Trophoblast cell (in vitro differentiated cells and primary cell): ENCODE results near the gene PIGU.

Source experiments
- DNase-seq, 2 donors: peaks; one replicate each; pipeline ENCODE4 v3.0.0-alpha.2; 2016
- H2AFZ ChIP-seq: 2 replicates; pipeline ENCODE4 v1.6.1; 2013; ENCODE audit warnings: low read length, moderate library complexity, mild to moderate bottlenecking; ENCODE audit not compliant: insufficient read depth, poor library complexity
- H2AK5ac ChIP-seq: 2 replicates; pipeline ENCODE4 v1.6.1; 2013; ENCODE audit warnings: mild to moderate bottlenecking, low read length
- H2BK120ac ChIP-seq: 2 replicates; pipeline ENCODE4 v1.6.1; 2013; ENCODE audit warnings: low read length, mild to moderate bottlenecking, moderate library complexity; ENCODE audit not compliant: insufficient read depth, poor library complexity
- H2BK12ac ChIP-seq: 2 replicates; pipeline ENCODE4 v1.6.1; 2013; ENCODE audit warnings: mild to moderate bottlenecking, low read length, moderate library complexity
- H2BK5ac ChIP-seq: 2 replicates; pipeline ENCODE4 v1.6.1; 2013; ENCODE audit warnings: low read length, low read depth, moderate library complexity, mild to moderate bottlenecking; ENCODE audit not compliant: poor library complexity
- H3K14ac ChIP-seq: 2 replicates; pipeline ENCODE4 v1.6.1; 2013; ENCODE audit warnings: mild to moderate bottlenecking, low read length
- H3K18ac ChIP-seq: 2 replicates; pipeline ENCODE4 v1.6.1; 2013; ENCODE audit warnings: mild to moderate bottlenecking, low read length
- H3K23ac ChIP-seq: 2 replicates; pipeline ENCODE4 v1.6.1; 2013; ENCODE audit warnings: low read length
- H3K27ac ChIP-seq: 2 replicates; pipeline ENCODE4 v1.5.1; 2013; ENCODE audit warnings: low read depth, mild to moderate bottlenecking, inconsistent platforms, low read length, moderate library complexity
- H3K27me3 ChIP-seq: 2 replicates; pipeline ENCODE4 v1.6.1; 2013; ENCODE audit warnings: inconsistent platforms, mild to moderate bottlenecking, low read length, moderate library complexity; ENCODE audit not compliant: insufficient read depth
- H3K36me3 ChIP-seq, 2 experiments: 1 replicate in 1 of 2; 2 replicates in 1 of 2; pipeline ENCODE4 v1.6.1; 2013; ENCODE audit warnings: low read length in 2 of 2, mild to moderate bottlenecking in 2 of 2, moderate library complexity in 1 of 2; ENCODE audit not compliant: insufficient read depth in 2 of 2, control insufficient read depth in 1 of 2
- H3K4ac ChIP-seq: 2 replicates; pipeline ENCODE4 v1.6.1; 2013; ENCODE audit warnings: low read depth, mild to moderate bottlenecking, low read length, moderate library complexity
- H3K4me1 ChIP-seq, 2 experiments: 1 replicate in 1 of 2; 2 replicates in 1 of 2; pipeline ENCODE4 v1.6.1; 2013; ENCODE audit warnings: low read length in 2 of 2, mild to moderate bottlenecking in 2 of 2, moderate library complexity in 1 of 2; ENCODE audit not compliant: insufficient read depth in 2 of 2, control insufficient read depth in 1 of 2
- H3K4me2 ChIP-seq: 2 replicates; pipeline ENCODE4 v1.6.1; 2013; ENCODE audit warnings: inconsistent platforms, mild to moderate bottlenecking, low read length, moderate library complexity
- H3K4me3 ChIP-seq: 2 replicates; pipeline ENCODE4 v1.5.1; 2013; ENCODE audit warnings: mild to moderate bottlenecking, low read depth, low read length, inconsistent platforms
- H3K79me1 ChIP-seq: one replicate; pipeline ENCODE4 v1.6.1; 2013; ENCODE audit warnings: low read length
- H3K79me2 ChIP-seq: 2 replicates; pipeline ENCODE4 v1.6.1; 2013; ENCODE audit warnings: low read length, mild to moderate bottlenecking; ENCODE audit not compliant: control insufficient read depth, insufficient read depth, poor library complexity
- H3K9ac ChIP-seq: 2 replicates; pipeline ENCODE4 v1.6.1; 2013; ENCODE audit warnings: mild to moderate bottlenecking, low read length
- H3K9me3 ChIP-seq: 2 replicates; pipeline ENCODE4 v1.6.1; 2013; ENCODE audit warnings: low read depth, mild to moderate bottlenecking, control low read depth, inconsistent platforms, low read length; ENCODE audit not compliant: insufficient read depth
- H4K12ac ChIP-seq: 2 replicates; pipeline ENCODE4 v1.6.1; 2013; ENCODE audit warnings: low read depth, mild to moderate bottlenecking, low read length, moderate library complexity
- H4K8ac ChIP-seq: 2 replicates; pipeline ENCODE4 v1.6.1; 2013; ENCODE audit warnings: low read depth, mild to moderate bottlenecking, low read length, moderate library complexity
- H4K91ac ChIP-seq: one replicate; pipeline ENCODE4 v1.6.1; 2013; ENCODE audit warnings: low read depth, mild to moderate bottlenecking, low read length, moderate library complexity
- WGBS: extraction: QIAGEN DNeasy Blood & Tissue Kit; methylation state at CpG from one replicate; pipeline ENCODE4 v1.1.7; 2013; ENCODE audit warnings: missing lambda C conversion rate; ENCODE audit not compliant: insufficient read length, insufficient coverage; ENCODE audit errors: extremely low coverage; 5-methylcytosine and 5-hydroxymethylcytosine counted together

Gene PIGU

DNA sequence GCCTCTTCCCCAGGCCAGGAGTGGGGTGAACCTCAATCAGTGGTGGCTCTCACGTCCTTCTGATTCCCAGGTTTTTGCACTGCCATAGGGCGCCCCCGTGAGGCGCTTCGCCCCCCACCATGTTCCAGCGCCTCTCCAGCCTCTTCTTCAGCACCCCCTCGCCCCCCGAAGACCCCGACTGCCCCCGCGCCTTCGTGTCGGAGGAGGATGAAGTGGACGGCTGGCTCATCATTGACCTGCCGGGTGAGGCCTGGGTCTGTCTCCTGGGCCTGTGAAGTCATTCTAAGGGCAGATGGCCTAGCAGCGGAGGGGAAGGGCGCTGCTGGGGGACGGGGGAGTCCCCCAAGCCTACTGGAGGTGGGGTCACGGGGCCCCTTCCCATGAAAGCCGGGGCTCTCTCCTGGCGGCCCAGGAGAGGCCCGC, 31.7 kb upstream of the PIGU start:
- Histone ChIP-seq H3K4ac (no peak overlapping the region), H3K23ac (no peak overlapping the region), H3K27me3 (peaks cover 11% of the 10 kb centered on the region), H4K8ac (no peak overlapping the region), H4K91ac (no peak overlapping the region), H3K79me1 (peaks cover 11% of the 10 kb centered on the region), H4K12ac (peak overlapping the region; percentile 23), H2BK12ac (no peak overlapping the region), H2AK5ac (no peak overlapping the region), H3K27ac (no peak overlapping the region), H2BK120ac (no peak overlapping the region), H3K36me3 (peaks cover 14 to 15% of the 10 kb centered on the region in 2 experiments), H3K4me2 (peak overlapping the region; percentile 96), H3K4me3 (peak overlapping the region; percentile 82), H3K18ac (no peak overlapping the region), H3K14ac (no peak overlapping the region), H2BK5ac (no peak overlapping the region), H2AFZ (peak overlapping the region; percentile 82), H3K9ac (no peak overlapping the region), H3K4me1 (peaks cover 11 to 17% of the 10 kb centered on the region in 2 experiments), H3K79me2 (peaks cover 5% of the 10 kb centered on the region), H3K9me3 (no peaks in the 10 kb centered on the region)
- DNase-seq, result no peak
- WGBS, result no CpG with 5 or more reads among the region's 22 CpGs

DNA sequence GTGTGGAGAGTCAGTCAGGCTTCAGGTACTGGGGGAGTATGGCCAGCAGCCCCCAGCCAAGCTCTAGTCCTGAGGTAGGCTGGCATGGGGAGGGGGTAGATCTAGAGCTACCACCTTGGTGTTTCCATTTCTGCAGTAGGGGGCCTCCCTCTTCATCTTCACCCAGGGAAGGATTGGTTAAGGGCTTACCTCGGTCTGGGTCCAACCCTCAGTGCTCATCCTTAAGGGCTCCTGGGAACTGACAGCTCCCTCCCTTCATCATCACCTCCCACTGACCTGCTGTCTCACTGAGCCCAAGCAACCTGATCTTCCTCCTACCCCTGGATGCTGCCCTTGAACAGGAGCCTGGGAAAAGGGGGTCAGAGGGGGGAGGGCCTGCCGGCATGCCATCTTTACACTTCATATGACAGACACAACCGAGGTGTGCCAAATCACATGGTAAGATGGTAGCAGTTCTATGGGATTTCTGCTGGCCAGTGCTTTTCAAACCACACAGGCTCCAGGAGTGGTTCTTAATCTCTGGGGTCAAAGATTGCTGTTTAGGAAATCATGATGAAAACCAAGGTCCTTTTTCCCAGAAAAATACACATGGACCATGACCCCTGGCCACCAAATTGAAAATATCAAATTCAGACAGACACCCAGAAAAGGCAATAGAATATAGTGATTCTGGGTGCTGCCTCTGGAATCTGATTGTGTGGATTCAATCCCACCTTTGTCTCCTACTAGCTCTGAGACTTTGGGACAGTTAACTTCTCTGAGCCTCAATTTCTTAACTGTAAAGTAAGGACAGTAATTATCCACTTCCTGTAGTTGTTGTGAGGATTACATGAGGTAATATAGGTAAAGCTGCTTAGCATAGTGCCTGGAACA, 30.3 kb upstream of the PIGU start:
- Histone ChIP-seq H2BK5ac (no peak overlapping the region), H3K27ac (no peak overlapping the region), H4K91ac (no peak overlapping the region), H4K8ac (no peak overlapping the region), H3K79me2 (peaks cover 5% of the 10 kb centered on the region), H3K4me3 (no peak overlapping the region), H2AFZ (no peak overlapping the region), H3K23ac (no peak overlapping the region), H3K9me3 (no peaks in the 10 kb centered on the region), H3K36me3 (peaks cover 8 to 10% of the 10 kb centered on the region in 2 experiments), H3K79me1 (peaks cover 12% of the 10 kb centered on the region), H2AK5ac (no peak overlapping the region), H3K9ac (no peak overlapping the region), H2BK12ac (no peak overlapping the region), H3K4me2 (no peak overlapping the region), H3K4me1 (peaks cover 15 to 23% of the 10 kb centered on the region in 2 experiments), H3K14ac (no peak overlapping the region), H3K27me3 (peaks cover 11% of the 10 kb centered on the region), H2BK120ac (no peak overlapping the region), H4K12ac (no peak overlapping the region), H3K18ac (no peak overlapping the region), H3K4ac (no peak overlapping the region)
- WGBS, result no CpG with 5 or more reads among the region's 3 CpGs
- no peak for DNase-seq

DNA sequence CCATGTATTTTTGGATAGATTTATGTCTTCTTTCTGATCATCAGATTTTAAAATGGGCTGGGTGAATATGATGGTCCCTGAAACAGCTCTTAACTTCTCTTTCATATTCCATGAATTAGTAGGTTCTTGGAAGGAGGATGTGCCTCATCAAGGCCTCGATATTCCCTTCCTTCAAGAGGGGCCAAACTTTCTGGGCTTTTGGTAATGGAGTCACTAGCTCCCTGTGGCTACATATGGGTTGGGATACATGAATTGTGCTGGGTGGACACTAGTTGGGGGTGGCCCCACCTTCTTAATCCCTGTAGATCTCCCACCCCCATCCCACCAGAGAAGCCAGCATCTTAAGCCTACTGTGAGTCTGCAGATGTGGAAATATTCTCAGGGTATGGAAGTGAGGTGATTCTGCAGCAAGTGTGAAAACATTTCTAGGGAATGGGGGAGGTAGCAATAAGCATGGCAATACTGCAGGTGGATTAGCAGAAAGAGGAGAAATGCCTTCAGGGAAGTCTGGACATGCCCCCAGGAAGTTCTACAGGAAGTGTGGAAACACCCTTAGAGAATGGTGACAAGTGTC, 29.5 kb upstream of the PIGU start:
- Histone ChIP-seq H3K4me3 (no peak overlapping the region), H3K4me2 (no peak overlapping the region), H2BK12ac (no peak overlapping the region), H3K23ac (no peak overlapping the region), H3K18ac (no peak overlapping the region), H3K4ac (no peak overlapping the region), H4K8ac (no peak overlapping the region), H2BK120ac (no peak overlapping the region), H3K4me1 (peaks cover 15 to 23% of the 10 kb centered on the region in 2 experiments), H3K36me3 (peaks cover 6 to 8% of the 10 kb centered on the region in 2 experiments), H4K12ac (no peak overlapping the region), H3K9ac (no peak overlapping the region), H2AFZ (no peak overlapping the region), H3K27ac (no peak overlapping the region), H3K9me3 (no peaks in the 10 kb centered on the region), H2AK5ac (no peak overlapping the region), H3K14ac (no peak overlapping the region), H3K79me1 (peaks cover 12% of the 10 kb centered on the region), H2BK5ac (no peak overlapping the region), H3K27me3 (peaks cover 13% of the 10 kb centered on the region), H3K79me2 (peaks cover 5% of the 10 kb centered on the region), H4K91ac (no peak overlapping the region)
- WGBS, result no CpG with 5 or more reads among the region's 1 CpG
- no peak for DNase-seq

DNA sequence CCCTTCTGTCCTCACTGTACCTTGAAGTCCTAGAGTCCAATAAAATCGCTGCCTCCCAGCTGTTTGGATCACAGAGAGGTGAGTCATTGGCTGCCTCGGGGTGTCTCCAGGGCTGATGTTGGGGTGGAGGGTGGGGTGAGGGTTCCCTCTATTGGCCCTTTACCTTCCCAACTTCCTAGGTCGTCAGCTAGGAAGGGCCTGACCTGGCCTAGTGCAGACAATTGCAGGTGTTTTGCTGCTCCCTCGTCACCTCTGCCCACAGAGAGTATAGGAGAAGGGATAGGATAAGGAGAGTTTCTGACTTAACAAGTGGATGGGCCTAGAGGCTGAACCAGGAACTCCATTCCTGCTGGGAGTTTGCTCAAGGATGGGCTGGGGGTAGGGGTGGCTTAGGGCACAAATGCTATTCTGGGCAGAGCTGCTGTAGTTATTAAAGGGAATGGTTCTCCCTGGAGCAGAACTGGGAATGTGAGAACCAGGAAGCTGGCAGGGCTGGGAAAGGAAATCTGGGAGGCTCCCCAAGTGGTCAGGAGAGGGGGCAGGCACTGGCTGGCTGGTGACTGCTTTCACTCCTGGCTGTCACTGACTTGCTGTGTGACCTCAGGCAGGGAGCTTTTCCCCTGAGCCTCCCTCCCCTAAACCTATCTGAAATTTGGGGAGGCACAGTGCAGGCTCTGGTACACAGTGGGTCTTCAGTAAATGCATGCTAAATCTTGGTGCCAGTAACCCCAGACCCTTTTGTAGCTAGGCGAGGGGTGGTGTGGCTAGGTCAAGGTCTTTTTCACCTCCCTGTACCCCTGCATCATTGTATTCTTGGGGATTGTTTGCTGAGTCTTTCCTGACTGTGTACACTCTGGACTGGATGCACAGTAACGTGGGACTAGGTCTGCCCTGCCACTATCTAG, 28.8 kb upstream of the PIGU start:
- Histone ChIP-seq H4K8ac (no peak overlapping the region), H2AFZ (no peak overlapping the region), H2BK12ac (no peak overlapping the region), H2AK5ac (no peak overlapping the region), H2BK120ac (no peak overlapping the region), H4K12ac (no peak overlapping the region), H3K27me3 (peaks cover 13% of the 10 kb centered on the region), H3K23ac (no peak overlapping the region), H3K18ac (no peak overlapping the region), H3K4me3 (no peak overlapping the region), H3K4ac (no peak overlapping the region), H2BK5ac (no peak overlapping the region), H3K36me3 (peaks cover under 1 to 4% of the 10 kb centered on the region in 2 experiments), H4K91ac (no peak overlapping the region), H3K9ac (peak overlapping the region; percentile 9), H3K27ac (no peak overlapping the region), H3K9me3 (no peaks in the 10 kb centered on the region), H3K14ac (no peak overlapping the region), H3K79me1 (peaks cover 12% of the 10 kb centered on the region), H3K4me1 (peaks cover 15 to 23% of the 10 kb centered on the region in 2 experiments), H3K4me2 (peak overlapping the region; percentile 99), H3K79me2 (peaks cover 5% of the 10 kb centered on the region)
- no CpG with 5 or more reads among the region's 6 CpGs for WGBS
- peak in 1 of 2 donors; percentile 26 for DNase-seq
